Endothelial cell (in vitro differentiated cells): ENCODE measurements around the gene ATP1A4. TPM values are rescaled to one million over a fixed set of nuclear protein-coding genes. Genes with fewer than 3 reads are reported as not detected.

Source experiments
- DNase-seq: peaks from one replicate; pipeline ENCODE4 v3.0.0; 2021; ENCODE audit warnings: low spot score
- H3K27ac Mint-ChIP-seq: one replicate; pipeline ENCODE4 v1.8.0; 2021; ENCODE audit warnings: mixed read lengths, inconsistent platforms; ENCODE audit not compliant: unreplicated experiment
- H3K27me3 Mint-ChIP-seq: one replicate; pipeline ENCODE4 v1.8.0; 2021; ENCODE audit warnings: mild to moderate bottlenecking, moderate library complexity, mixed read lengths, inconsistent platforms; ENCODE audit not compliant: unreplicated experiment
- H3K36me3 Mint-ChIP-seq: one replicate; pipeline ENCODE4 v1.8.0; 2021; ENCODE audit warnings: mild to moderate bottlenecking, low read depth, mixed read lengths, inconsistent platforms; ENCODE audit not compliant: unreplicated experiment
- H3K4me1 Mint-ChIP-seq: one replicate; pipeline ENCODE4 v1.8.0; 2021; ENCODE audit warnings: mild to moderate bottlenecking, mixed read lengths, inconsistent platforms; ENCODE audit not compliant: unreplicated experiment
- H3K4me3 Mint-ChIP-seq: one replicate; pipeline ENCODE4 v1.8.0; 2021; ENCODE audit warnings: mild to moderate bottlenecking, mixed read lengths, inconsistent platforms; ENCODE audit not compliant: unreplicated experiment
- H3K9me3 Mint-ChIP-seq: one replicate; pipeline ENCODE4 v1.8.0; 2021; ENCODE audit warnings: mixed read lengths, inconsistent platforms; ENCODE audit not compliant: unreplicated experiment
- CTCF ChIP-seq: fragments of 200-600 bp; sonication (generic); IDR thresholded peaks from one replicate; pipeline ENCODE4 v1.5.0; 2021; ENCODE audit warnings: antibody characterized with exemption; ENCODE audit not compliant: unreplicated experiment
- total RNA-seq: library from RNA; stranded (reverse); fragmentation: NEBNext Ultra II Directional; extraction: Animal tissue kit (Norgen Biotek cat#: 25700); gene quantifications from one replicate; pipeline ENCODE4 v1.2.1, GENCODE V29; 2021; ENCODE audit not compliant: unreplicated experiment

Gene ATP1A4
- total RNA-seq, 1 donor from 2014 or later: not detected

- Mint-ChIP-seq H3K36me3 (peaks cover 14% of the 10 kb centered on the region), H3K4me1 (no peaks in the 10 kb centered on the region), H3K9me3 (no peaks in the 10 kb centered on the region), H3K27me3 (peaks cover 1% of the 10 kb centered on the region), H3K27ac (no peak overlapping the region), H3K4me3 (no peak overlapping the region)
- TF ChIP-seq CTCF: no peak
- DNase-seq: no peak
Observed at GRCh38 chr1:160232911-160233310, 81.5 kb downstream of the ATP1A4 start.

Other genes with a start within 250 kb of the ATP1A4 start
- 95.2 TPM for gene TAGLN2, start 226.1 kb upstream of the ATP1A4 start, total RNA-seq
- 2.2 TPM for gene IGSF9, start 206.0 kb upstream of the ATP1A4 start, total RNA-seq
- not detected for gene SLAMF9, start 197.4 kb upstream of the ATP1A4 start, total RNA-seq
- 6.0 TPM for gene PIGM, start 119.6 kb upstream of the ATP1A4 start, total RNA-seq
- not detected for gene KCNJ10, start 81.4 kb upstream of the ATP1A4 start, total RNA-seq
- gene KCNJ9, start 70.1 kb upstream of the ATP1A4 start, total RNA-seq: 0.05 TPM
- 17.2 TPM for gene IGSF8, start 53.0 kb upstream of the ATP1A4 start, total RNA-seq
- gene ATP1A2, start 35.8 kb upstream of the ATP1A4 start, total RNA-seq: 0.49 TPM
- not detected for gene CASQ1, start 39.0 kb downstream of the ATP1A4 start, total RNA-seq
- gene PEA15, start 53.8 kb downstream of the ATP1A4 start, total RNA-seq: 593 TPM
- gene DCAF8, start 110.9 kb downstream of the ATP1A4 start, total RNA-seq: 134 TPM
- 61.7 TPM for gene PEX19, start 133.5 kb downstream of the ATP1A4 start, total RNA-seq
- 178 TPM for gene COPA, start 191.6 kb downstream of the ATP1A4 start, total RNA-seq
- 115 TPM for gene NCSTN, start 191.8 kb downstream of the ATP1A4 start, total RNA-seq
- gene NHLH1, start 215.5 kb downstream of the ATP1A4 start, total RNA-seq: 1.2 TPM
- 79.8 TPM for gene VANGL2, start 249.0 kb downstream of the ATP1A4 start, total RNA-seq